ENCODE results near the gene NOTCH1.
"Not testable (repeated sequence)": the region's sequence is repeated elsewhere in the genome, so short reads cannot be mapped to it uniquely, and the experiment has no call there.

The NOTCH1 gene

GRCh38 chr9:136576269-136576626, 30.4 kb upstream of the NOTCH1 start:
- no peak for FAIRE-seq
- no peak for TF ChIP-seq POLR2A (IDR thresholded peaks at IDR 0.05; ENCODE audit: low read depth, low read length)
- no peak for TF ChIP-seq TAF1 (IDR thresholded peaks at IDR 0.05; ENCODE audit: borderline replicate concordance, low read depth, low read length)
- no peak for TF ChIP-seq POLR2AphosphoS5 (IDR thresholded peaks at IDR 0.05; ENCODE audit: low read depth, low read length)
- no peak for DNase-seq (ENCODE audit: insufficient read length)

GRCh38 chr9:136575626-136576268, 29.9 kb upstream of the NOTCH1 start:
- DNase-seq (ENCODE audit: insufficient read length), result no peak
- TF ChIP-seq TAF1 (IDR thresholded peaks at IDR 0.05; ENCODE audit: borderline replicate concordance, low read depth, low read length) (no peak), POLR2A (IDR thresholded peaks at IDR 0.05; ENCODE audit: low read depth, low read length) (no peak), POLR2AphosphoS5 (IDR thresholded peaks at IDR 0.05; ENCODE audit: low read depth, low read length) (no peak)

GRCh38 chr9:136574606-136575005, 28.8 kb upstream of the NOTCH1 start:
- not testable (repeated sequence) for DNase-seq (ENCODE audit: insufficient read length); FAIRE-seq

More at GRCh38 chr9:136575626-136576268, 29.9 kb upstream of the NOTCH1 start:
- FAIRE-seq, result no peak

GRCh38 chr9:136572828-136573625, 27.2 kb upstream of the NOTCH1 start:
- DNase-seq (ENCODE audit: insufficient read length) (no peak), FAIRE-seq (no peak)
- TF ChIP-seq POLR2A (IDR thresholded peaks at IDR 0.05; ENCODE audit: low read depth, low read length), result no peak
- no peak for TF ChIP-seq POLR2AphosphoS5 (IDR thresholded peaks at IDR 0.05; ENCODE audit: low read depth, low read length)
- no peak for TF ChIP-seq TAF1 (IDR thresholded peaks at IDR 0.05; ENCODE audit: borderline replicate concordance, low read depth, low read length)

- DNase-seq (ENCODE audit: insufficient read length) (no peak), FAIRE-seq (no peak)
- TF ChIP-seq TAF1 (IDR thresholded peaks at IDR 0.05; ENCODE audit: borderline replicate concordance, low read depth, low read length), result no peak
- TF ChIP-seq POLR2A (IDR thresholded peaks at IDR 0.05; ENCODE audit: low read depth, low read length), result no peak
- TF ChIP-seq POLR2AphosphoS5 (IDR thresholded peaks at IDR 0.05; ENCODE audit: low read depth, low read length), result no peak
These were observed 26.4 kb upstream of the NOTCH1 start for GRCh38 chr9:136572003-136572827.

- FAIRE-seq (no peak), DNase-seq (ENCODE audit: insufficient read length) (no peak)
- TF ChIP-seq TAF1 (IDR thresholded peaks at IDR 0.05; ENCODE audit: borderline replicate concordance, low read depth, low read length) (no peak), POLR2A (IDR thresholded peaks at IDR 0.05; ENCODE audit: low read depth, low read length) (no peak), POLR2AphosphoS5 (IDR thresholded peaks at IDR 0.05; ENCODE audit: low read depth, low read length) (no peak)
These were observed 25.7 kb upstream of the NOTCH1 start for GRCh38 chr9:136571531-136571930.

GRCh38 chr9:136570916-136571315, 25.1 kb upstream of the NOTCH1 start:
- no peak for TF ChIP-seq TAF1 (IDR thresholded peaks at IDR 0.05; ENCODE audit: borderline replicate concordance, low read depth, low read length)
- TF ChIP-seq POLR2AphosphoS5 (IDR thresholded peaks at IDR 0.05; ENCODE audit: low read depth, low read length), result no peak
- no peak for TF ChIP-seq POLR2A (IDR thresholded peaks at IDR 0.05; ENCODE audit: low read depth, low read length)
- DNase-seq (ENCODE audit: insufficient read length), result no peak
- no peak for FAIRE-seq

- FAIRE-seq (no peak), DNase-seq (ENCODE audit: insufficient read length) (no peak)
- TF ChIP-seq POLR2A (IDR thresholded peaks at IDR 0.05; ENCODE audit: low read depth, low read length), result no peak
- no peak for TF ChIP-seq POLR2AphosphoS5 (IDR thresholded peaks at IDR 0.05; ENCODE audit: low read depth, low read length)
- TF ChIP-seq TAF1 (IDR thresholded peaks at IDR 0.05; ENCODE audit: borderline replicate concordance, low read depth, low read length), result no peak
These were observed 24.5 kb upstream of the NOTCH1 start for GRCh38 chr9:136570191-136570845.

GRCh38 chr9:136569526-136570148, 23.8 kb upstream of the NOTCH1 start:
- DNase-seq (ENCODE audit: insufficient read length), result no peak
- TF ChIP-seq POLR2A (IDR thresholded peaks at IDR 0.05; ENCODE audit: low read depth, low read length), result no peak
- no peak for TF ChIP-seq TAF1 (IDR thresholded peaks at IDR 0.05; ENCODE audit: borderline replicate concordance, low read depth, low read length)
- FAIRE-seq, result no peak

- DNase-seq (ENCODE audit: insufficient read length), result no peak
- no peak for FAIRE-seq
- TF ChIP-seq POLR2A (IDR thresholded peaks at IDR 0.05; ENCODE audit: low read depth, low read length) (no peak), TAF1 (IDR thresholded peaks at IDR 0.05; ENCODE audit: borderline replicate concordance, low read depth, low read length) (no peak), POLR2AphosphoS5 (IDR thresholded peaks at IDR 0.05; ENCODE audit: low read depth, low read length) (no peak)
These were observed 22.6 kb upstream of the NOTCH1 start for GRCh38 chr9:136568288-136569081.

Measured in GM12892 (cell line).